Effector memory CD4-positive, alpha-beta T cell (primary cell): ENCODE data around the gene PIK3IP1.

ENCODE experiments used
- DNase-seq, 3 donors: peaks; one replicate each; pipeline ENCODE4 v3.0.0-alpha.2; 2020
- H3K27ac ChIP-seq: 2 replicates; pipeline ENCODE4 v1.7.0; 2013; ENCODE audit warnings: mild to moderate bottlenecking, low read length, moderate library complexity; ENCODE audit not compliant: insufficient read depth, poor library complexity, severe bottlenecking
- H3K27me3 ChIP-seq: replicated peaks from 2 replicates; pipeline ENCODE4 v1.7.0; 2013; ENCODE audit warnings: mild to moderate bottlenecking, low read length; ENCODE audit not compliant: insufficient read depth, control insufficient read depth, poor library complexity, severe bottlenecking
- H3K36me3 ChIP-seq: 2 replicates; pipeline ENCODE4 v1.7.0; 2013; ENCODE audit warnings: mild to moderate bottlenecking, low read length, moderate library complexity; ENCODE audit not compliant: control insufficient read depth, insufficient read depth
- H3K4me1 ChIP-seq: 2 replicates; pipeline ENCODE4 v1.7.0; 2013; ENCODE audit warnings: low read length, mild to moderate bottlenecking; ENCODE audit not compliant: control insufficient read depth, insufficient read depth, poor library complexity, severe bottlenecking
- H3K4me3 ChIP-seq: 2 replicates; pipeline ENCODE4 v1.7.0; 2013; ENCODE audit warnings: low read length, low read depth, mild to moderate bottlenecking; ENCODE audit not compliant: insufficient read depth, poor library complexity, severe bottlenecking
- H3K9me3 ChIP-seq: 2 replicates; pipeline ENCODE4 v1.7.0; 2013; ENCODE audit warnings: mild to moderate bottlenecking, low read length, moderate library complexity; ENCODE audit not compliant: control insufficient read depth

PIK3IP1 gene

DNA sequence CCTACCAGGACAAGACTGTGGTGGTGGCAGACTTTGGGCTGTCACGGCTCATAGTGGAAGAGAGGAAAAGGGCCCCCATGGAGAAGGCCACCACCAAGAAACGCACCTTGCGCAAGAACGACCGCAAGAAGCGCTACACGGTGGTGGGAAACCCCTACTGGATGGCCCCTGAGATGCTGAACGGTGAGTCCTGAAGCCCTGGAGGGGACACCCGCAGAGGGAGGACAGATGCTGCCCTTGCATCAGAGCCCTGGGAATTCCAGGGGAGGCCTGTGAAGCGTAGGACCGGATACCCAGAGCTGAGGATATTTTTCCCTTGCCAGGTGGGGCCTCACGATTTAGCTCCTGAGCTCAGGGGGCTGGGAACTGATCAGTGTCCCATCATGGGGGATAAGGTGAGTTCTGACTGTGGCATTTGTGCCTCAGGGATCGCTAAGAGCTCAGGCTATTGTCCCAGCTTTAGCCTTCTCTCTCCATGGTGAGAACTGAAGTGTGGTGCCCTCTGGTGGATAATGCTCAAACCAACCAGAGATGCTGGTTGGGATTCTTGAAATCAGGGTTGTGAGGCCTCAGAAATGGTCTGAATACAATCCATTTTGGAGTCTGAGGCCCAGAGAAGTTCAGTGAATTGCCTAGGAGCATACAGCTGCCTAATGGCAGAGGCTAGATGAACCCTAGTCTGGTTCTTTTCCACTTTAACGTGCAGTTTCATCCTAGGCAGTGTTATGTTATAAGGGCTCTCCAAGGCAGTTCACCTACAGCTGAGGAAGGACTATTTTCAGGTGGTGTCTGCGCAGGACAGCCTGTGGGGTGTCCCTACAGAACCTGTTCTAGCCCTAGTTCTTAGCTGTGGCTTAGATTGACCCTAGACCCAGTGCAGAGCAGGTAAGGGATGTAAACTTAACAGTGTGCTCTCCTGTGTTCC is 19.5 kb downstream of the PIK3IP1 start:
- peak in 1 of 3 donors; percentile 32 for DNase-seq
- Histone ChIP-seq H3K27ac (no peak overlapping the region), H3K27me3 (no peaks in the 10 kb centered on the region), H3K36me3 (peaks cover 20% of the 10 kb centered on the region), H3K4me3 (no peak overlapping the region), H3K4me1 (peaks cover 13% of the 10 kb centered on the region), H3K9me3 (no peaks in the 10 kb centered on the region)

DNA sequence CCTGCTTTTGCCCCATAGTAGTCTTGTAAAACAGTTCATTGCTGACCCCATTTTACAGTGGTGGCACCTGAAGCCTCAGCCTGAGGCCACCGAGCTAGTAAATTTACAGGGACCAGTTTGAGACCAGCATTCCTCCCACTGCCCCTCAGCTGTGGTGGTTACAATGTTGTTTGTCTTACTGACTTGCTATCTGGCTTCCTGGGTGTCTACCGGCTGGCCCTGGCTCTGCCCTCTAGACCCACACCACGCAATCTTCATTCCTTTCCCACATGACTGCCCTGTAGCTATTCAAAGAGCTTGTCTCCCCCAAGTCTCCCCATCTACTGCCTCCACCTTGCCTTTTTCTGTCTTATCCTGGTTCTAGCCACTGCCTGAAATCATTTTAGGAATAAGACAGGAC is 20.8 kb downstream of the PIK3IP1 start:
- H3K4me3 ChIP-seq: no peak overlapping the region
- peaks cover 31% of the 10 kb centered on the region for H3K36me3 ChIP-seq
- H3K9me3 ChIP-seq: no peaks in the 10 kb centered on the region
- H3K27me3 ChIP-seq: no peaks in the 10 kb centered on the region
- H3K4me1 ChIP-seq: peaks cover 5% of the 10 kb centered on the region
- DNase-seq: no peak
- H3K27ac ChIP-seq: peak overlapping the region; percentile 40

DNA sequence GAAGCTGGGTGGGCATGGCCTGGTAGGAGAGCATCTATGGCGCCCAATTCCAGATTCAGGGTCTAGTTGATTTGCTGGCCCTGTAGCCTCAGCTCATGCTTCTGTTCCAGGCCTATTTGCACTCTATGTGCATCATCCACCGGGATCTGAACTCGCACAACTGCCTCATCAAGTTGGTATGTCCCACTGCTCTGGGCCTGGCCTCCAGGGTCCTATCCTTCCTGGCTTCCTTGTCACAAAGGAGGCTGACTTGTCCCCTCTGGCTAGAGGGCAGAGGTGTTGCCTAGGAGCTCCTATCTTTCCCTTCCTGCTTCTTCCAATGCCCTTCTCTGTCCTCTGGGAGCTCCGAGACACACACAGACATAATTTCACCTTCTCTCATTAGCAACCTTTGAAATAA is 21.3 kb downstream of the PIK3IP1 start:
- no peak for DNase-seq
- no peaks in the 10 kb centered on the region for H3K9me3 ChIP-seq
- H3K36me3 ChIP-seq: peaks cover 31% of the 10 kb centered on the region
- no peak overlapping the region for H3K4me3 ChIP-seq
- no peaks in the 10 kb centered on the region for H3K27me3 ChIP-seq
- no peak overlapping the region for H3K27ac ChIP-seq
- peaks cover 5% of the 10 kb centered on the region for H3K4me1 ChIP-seq

DNA sequence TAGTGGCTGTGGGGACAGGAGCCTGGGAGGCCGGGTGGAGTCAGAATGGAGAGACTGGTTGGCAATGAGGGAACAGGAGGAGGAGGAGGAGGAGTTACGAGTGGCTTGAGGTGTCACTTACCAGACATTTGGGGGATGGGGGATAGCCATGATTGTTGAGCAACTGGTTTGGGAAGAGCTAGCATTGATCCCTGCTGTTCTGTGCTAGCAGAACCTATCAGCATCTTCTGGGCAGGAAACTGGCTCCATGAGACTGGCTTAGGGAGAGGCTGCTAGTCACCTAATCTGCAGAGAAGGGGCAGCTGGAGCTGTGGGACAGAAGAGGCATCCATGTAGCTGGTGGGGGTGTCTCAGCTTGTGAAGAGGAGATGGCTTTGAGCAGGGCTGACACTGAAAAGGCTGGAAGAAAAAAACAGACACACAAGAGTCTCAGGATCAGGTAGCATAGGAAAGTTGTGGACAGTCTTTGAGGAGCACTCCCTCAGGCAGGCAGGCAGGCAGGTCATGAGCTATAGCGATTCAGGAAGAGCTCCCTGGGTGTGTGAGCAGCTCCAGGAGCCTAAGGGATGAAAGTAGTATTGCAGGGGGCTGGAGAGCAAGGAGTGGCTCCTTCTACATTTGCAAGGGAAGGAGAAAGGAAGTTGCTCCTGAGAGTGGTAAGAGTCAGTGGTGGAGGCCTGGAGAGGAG is 22.3 kb downstream of the PIK3IP1 start:
- no peaks in the 10 kb centered on the region for H3K9me3 ChIP-seq
- no peak overlapping the region for H3K4me3 ChIP-seq
- peaks cover 5% of the 10 kb centered on the region for H3K4me1 ChIP-seq
- no peaks in the 10 kb centered on the region for H3K27me3 ChIP-seq
- no peak for DNase-seq
- H3K36me3 ChIP-seq: peaks cover 28% of the 10 kb centered on the region
- H3K27ac ChIP-seq: no peak overlapping the region

DNA sequence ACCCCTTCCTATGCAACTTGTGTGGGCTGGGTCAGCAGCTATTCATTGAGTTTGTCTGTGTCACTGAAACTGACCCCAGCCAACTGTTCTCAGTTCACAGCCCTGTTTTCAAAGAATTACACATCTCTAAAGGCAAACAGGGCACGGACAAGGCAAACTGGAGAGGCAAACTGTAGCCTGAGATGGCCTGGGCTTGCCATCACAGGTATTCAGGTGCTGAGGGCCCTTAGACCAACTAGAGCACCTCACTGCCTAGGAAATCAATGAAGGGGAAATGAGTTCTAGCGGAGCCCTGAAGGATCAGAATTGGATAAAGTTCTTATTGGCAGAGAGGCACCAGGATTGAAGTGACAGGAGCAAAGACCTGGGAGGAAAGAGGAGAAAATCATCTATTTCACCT is 24.0 kb downstream of the PIK3IP1 start:
- peaks cover 5% of the 10 kb centered on the region for H3K4me1 ChIP-seq
- no peaks in the 10 kb centered on the region for H3K27me3 ChIP-seq
- no peak overlapping the region for H3K27ac ChIP-seq
- DNase-seq: no peak
- H3K36me3 ChIP-seq: peaks cover 31% of the 10 kb centered on the region
- H3K4me3 ChIP-seq: no peak overlapping the region
- H3K9me3 ChIP-seq: no peaks in the 10 kb centered on the region

DNA sequence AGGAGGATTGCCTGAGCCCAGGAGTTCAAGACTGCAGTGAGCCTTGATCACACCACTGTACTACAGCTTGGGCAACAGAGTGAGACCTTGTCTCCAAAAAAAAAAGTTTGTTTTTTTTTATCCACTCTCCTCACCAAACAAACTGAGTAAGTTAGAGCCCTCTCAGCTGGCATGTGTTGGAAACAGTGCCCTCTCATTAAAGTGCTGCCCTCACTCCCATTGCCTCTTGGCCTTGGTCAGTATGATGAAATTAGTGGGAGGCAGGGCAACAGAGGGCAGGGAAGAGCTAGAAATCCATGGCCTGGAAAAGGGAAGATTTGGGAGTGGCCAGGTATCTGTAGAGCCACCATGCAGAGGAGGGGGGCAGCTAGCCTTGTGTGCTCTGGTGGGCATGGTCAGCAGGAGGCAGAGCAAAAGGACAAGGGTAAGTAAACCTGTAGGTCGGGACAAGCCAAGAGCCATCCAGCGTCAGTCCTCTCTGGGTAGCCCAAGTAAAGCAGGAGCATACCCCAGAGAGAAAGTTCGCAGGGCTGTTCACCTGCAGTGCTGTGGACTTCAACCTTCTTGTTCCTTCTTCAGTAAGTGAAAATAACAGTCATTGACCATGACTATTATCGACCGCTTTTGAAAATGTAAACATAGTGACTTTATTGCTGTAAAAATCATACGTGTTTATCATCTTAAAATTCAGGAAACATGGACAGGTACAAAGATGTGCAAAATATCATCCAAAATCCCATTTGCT is 28.2 kb downstream of the PIK3IP1 start:
- Histone ChIP-seq H3K9me3 (no peaks in the 10 kb centered on the region), H3K36me3 (peaks cover 47% of the 10 kb centered on the region), H3K27ac (no peak overlapping the region), H3K4me3 (no peak overlapping the region), H3K27me3 (no peaks in the 10 kb centered on the region), H3K4me1 (no peaks in the 10 kb centered on the region)
- DNase-seq: no peak

DNA sequence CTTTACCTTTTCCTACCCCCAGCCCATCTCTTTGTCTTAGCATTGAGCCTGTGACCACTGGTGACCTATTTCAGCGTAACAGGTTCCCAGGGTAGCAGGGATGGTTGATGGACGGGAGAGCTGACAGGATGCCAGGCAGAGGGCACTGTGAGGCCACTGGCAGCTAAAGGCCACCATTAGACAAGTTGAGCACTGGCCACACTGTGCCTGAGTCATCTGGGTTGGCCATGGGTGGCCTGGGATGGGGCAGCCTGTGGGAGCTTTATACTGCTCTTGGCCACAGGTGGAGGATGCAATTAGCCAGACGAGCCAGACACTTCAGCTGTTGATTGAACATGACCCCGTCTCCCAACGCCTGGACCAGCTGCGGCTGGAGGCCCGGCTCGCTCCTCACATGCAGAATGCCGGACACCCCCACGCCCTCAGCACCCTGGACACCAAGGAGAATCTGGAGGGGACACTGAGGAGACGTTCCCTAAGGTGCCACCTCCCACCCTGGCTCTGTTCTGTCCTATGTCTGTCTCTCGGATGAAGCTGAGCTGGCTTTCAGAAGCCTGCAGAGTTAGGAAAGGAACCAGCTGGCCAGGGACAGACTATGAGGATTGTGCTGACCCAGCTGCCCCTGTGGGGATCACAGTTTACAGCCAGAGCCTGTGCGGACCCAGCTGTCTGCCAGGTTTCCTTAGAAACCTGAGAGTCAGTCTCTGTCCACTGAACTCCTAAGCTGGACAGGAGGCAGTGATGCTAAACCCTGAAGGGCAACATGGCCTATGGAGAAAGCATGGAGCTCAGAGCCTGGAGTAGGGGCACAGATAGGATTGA is 29.8 kb downstream of the PIK3IP1 start:
- Histone ChIP-seq H3K4me3 (no peak overlapping the region), H3K27ac (no peak overlapping the region), H3K9me3 (no peaks in the 10 kb centered on the region), H3K4me1 (no peaks in the 10 kb centered on the region), H3K36me3 (peaks cover 48% of the 10 kb centered on the region), H3K27me3 (no peaks in the 10 kb centered on the region)
- no peak for DNase-seq

DNA sequence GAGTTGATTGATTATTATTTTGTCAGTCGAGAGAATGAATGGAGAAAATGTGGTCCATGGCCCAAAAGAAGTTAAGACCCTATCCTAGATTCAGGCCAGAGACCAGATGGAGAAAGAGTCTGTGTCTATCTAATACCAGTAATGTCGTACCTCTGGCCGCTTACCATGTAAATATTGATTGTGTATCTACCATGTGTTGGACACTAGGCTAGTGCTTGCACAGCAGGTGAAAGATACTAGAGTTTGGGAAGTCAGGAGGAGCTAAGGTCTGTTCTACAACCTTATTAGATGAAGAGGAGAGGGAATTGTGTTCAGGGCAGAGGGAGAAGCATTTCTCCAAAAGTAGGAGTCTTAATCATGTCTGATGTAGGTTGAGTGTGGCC is 31.8 kb downstream of the PIK3IP1 start:
- Histone ChIP-seq H3K4me1 (no peaks in the 10 kb centered on the region), H3K9me3 (no peaks in the 10 kb centered on the region), H3K27ac (no peak overlapping the region), H3K36me3 (peaks cover 35% of the 10 kb centered on the region), H3K27me3 (no peaks in the 10 kb centered on the region), H3K4me3 (no peak overlapping the region)
- no peak for DNase-seq

DNA sequence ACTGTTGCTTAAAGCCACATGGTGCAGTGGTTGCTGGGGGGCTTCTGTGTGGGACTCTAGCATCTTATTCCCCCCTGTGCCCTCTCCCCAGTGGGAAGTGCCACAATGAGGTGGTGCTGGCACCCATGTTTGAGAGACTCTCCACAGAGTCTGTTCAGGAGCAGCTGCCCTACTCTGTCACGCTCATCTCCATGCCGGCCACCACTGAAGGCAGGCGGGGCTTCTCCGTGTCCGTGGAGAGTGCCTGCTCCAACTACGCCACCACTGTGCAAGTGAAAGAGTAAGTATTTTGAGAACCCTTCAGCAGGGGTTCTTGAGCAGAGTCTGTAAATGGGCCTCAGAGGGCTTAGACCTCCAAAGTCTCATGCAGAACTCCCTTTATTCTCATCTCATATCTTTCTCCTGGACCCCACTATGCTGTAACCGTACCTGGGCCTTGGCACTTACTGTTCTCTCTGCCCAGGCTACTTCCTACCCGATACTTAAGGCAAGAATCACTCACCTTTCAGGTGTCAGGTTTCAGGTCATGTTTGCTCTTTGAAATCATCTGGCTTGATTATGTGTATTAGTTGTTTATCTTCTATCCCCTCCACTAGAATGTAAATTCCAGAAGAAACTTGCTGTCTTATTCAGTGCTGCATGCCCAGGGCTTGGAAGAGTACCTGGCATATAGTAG is 32.4 kb downstream of the PIK3IP1 start:
- Histone ChIP-seq H3K27me3 (no peaks in the 10 kb centered on the region), H3K4me1 (no peaks in the 10 kb centered on the region), H3K36me3 (peaks cover 35% of the 10 kb centered on the region), H3K4me3 (no peak overlapping the region), H3K27ac (no peak overlapping the region), H3K9me3 (no peaks in the 10 kb centered on the region)
- DNase-seq: no peak
